Kidney (tissue), 22 donors: ENCODE measurements around the gene HSPA1B. TPM values are rescaled to one million over a fixed set of nuclear protein-coding genes. Genes with fewer than 3 reads are reported as not detected.
A peak's percentile ranks its signal among the peaks of the same experiment; 100 is the strongest.

Experiments
- DNase-seq, 5 donors: peaks; one replicate each; pipeline ENCODE4 v3.0.0-alpha.2; 2013 to 2020
- FAIRE-seq: peaks from 2 replicates; lab custom pipeline; 2012; peaks lifted over from hg19 to GRCh38; lab: Jason Lieb, UNC
- H3K27ac ChIP-seq, 2 donors: one replicate each; pipeline ENCODE4 v1.7.0; 2013; ENCODE audit warnings: low read depth in 2 of 2, low read length in 2 of 2, inconsistent platforms in 1 of 2
- H3K27me3 ChIP-seq: one replicate; pipeline ENCODE4 v1.7.1; 2013; ENCODE audit warnings: low read length, inconsistent platforms; ENCODE audit not compliant: control insufficient read depth, insufficient read depth
- H3K36me3 ChIP-seq, 3 donors: one replicate each; pipeline versions ENCODE4 v1.7.0 to v1.7.1; 2013; ENCODE audit warnings: low read length in 3 of 3, control low read depth in 1 of 3, inconsistent platforms in 1 of 3; ENCODE audit not compliant: insufficient read depth in 3 of 3, control insufficient read depth in 2 of 3
- H3K4me1 ChIP-seq, 3 donors: one replicate each; pipeline versions ENCODE4 v1.7.0 to v1.7.1; 2013; ENCODE audit warnings: low read length in 3 of 3, inconsistent platforms in 1 of 3, low read depth in 1 of 3; ENCODE audit not compliant: control insufficient read depth in 2 of 3, insufficient read depth in 2 of 3
- H3K4me3 ChIP-seq, 3 donors: one replicate each; pipeline versions ENCODE4 v1.7.0 to v1.8.1; 2013; ENCODE audit warnings: low read length in 3 of 3, control low read depth in 1 of 3, inconsistent platforms in 1 of 3
- H3K9ac ChIP-seq, 3 donors: one replicate each; pipeline versions ENCODE4 v1.7.0 to v1.7.1; 2013; ENCODE audit warnings: low read length in 3 of 3, control low read depth in 1 of 3, inconsistent platforms in 1 of 3
- H3K9me3 ChIP-seq, 3 donors: one replicate each; pipeline versions ENCODE4 v1.7.0 to v1.7.1; 2013; ENCODE audit warnings: low read length in 3 of 3, control low read depth in 1 of 3, inconsistent platforms in 1 of 3; ENCODE audit not compliant: control insufficient read depth in 2 of 3, insufficient read depth in 1 of 3
- intact Hi-C: fragments of 100-400 bp; cut with DNase I; formaldehyde crosslinking; loops from one replicate; pipeline ENCODE4 v1.11.1; 2022
- long read RNA-seq, 10 donors: library from polyadenylated mRNA in 1 of 10; unstranded in 1 of 10; transcript quantifications; one replicate each; pipeline ENCODE4 v2.0.0 and lab custom pipeline, GENCODE V29; 2021 to 2026
- polyA plus RNA-seq: library from polyadenylated mRNA; stranded (reverse); fragments of 350-450 nt; fragmentation: Illumina TruSeq; extraction: RNeasy Lipid Tissue Mini Kit (QIAGEN cat#74804); gene quantifications from one replicate; pipeline ENCODE4 v1.2.3, GENCODE V29; 2014; ENCODE audit warnings: low read depth, low replicate concordance; ENCODE audit not compliant: insufficient read depth
- total RNA-seq: library from RNA; stranded (reverse); fragmentation: NEBNext Ultra II Directional; extraction: Animal tissue kit (Norgen Biotek cat#: 25700); gene quantifications from one replicate; pipeline ENCODE4 v1.2.1, GENCODE V29; 2021
- TF ChIP-seq, protein P1 (sequence below): IDR thresholded peaks from 3 replicates; pipeline ENCODE4 v1.5.1; 2012; ENCODE audit warnings: mild to moderate bottlenecking, moderate library complexity, borderline replicate concordance; ENCODE audit not compliant: insufficient read depth; ENCODE audit errors: extremely low read depth
- donor health status: control.
- donor health status: control.
- donor health status: control.
- donor health status: control.
- donor health status: control.
- donor health status: DM: yes; HTN: yes; CAD: no.
- donor health status: Normal renal cell carcinoma (clear cell type).

The HSPA1B gene
- total RNA-seq (142 TPM), polyA plus RNA-seq (175 TPM)
- long read RNA-seq, donor 1, transcript HSPA1B-201 (1 exons, 2,521 nt) = major isoform, 55 of 55 reads
- long read RNA-seq, donor 1, partial matches to known transcripts = 0 of 55 reads
- long read RNA-seq, donor 1, other reads (novel, unspliced or antisense) = 0 of 55 reads
- long read RNA-seq, donor 2, transcript HSPA1B-201 (1 exons, 2,521 nt) = major isoform, 59 of 59 reads
- long read RNA-seq, donor 2, partial matches to known transcripts = 0 of 59 reads
- long read RNA-seq, donor 2, other reads (novel, unspliced or antisense) = 0 of 59 reads
- long read RNA-seq, donor 3, transcript HSPA1B-201 (1 exons, 2,521 nt) = major isoform, 136 of 136 reads
- long read RNA-seq, donor 3, partial matches to known transcripts = 0 of 136 reads
- long read RNA-seq, donor 3, other reads (novel, unspliced or antisense) = 0 of 136 reads
- long read RNA-seq, donor 4, transcript HSPA1B-201 (1 exons, 2,521 nt) = major isoform, 48 of 48 reads
- long read RNA-seq, donor 4, partial matches to known transcripts = 0 of 48 reads
- long read RNA-seq, donor 4, other reads (novel, unspliced or antisense) = 0 of 48 reads
- long read RNA-seq, donor 5, transcript HSPA1B-201 (1 exons, 2,521 nt) = major isoform, 9 of 9 reads
- long read RNA-seq, donor 5, partial matches to known transcripts = 0 of 9 reads
- long read RNA-seq, donor 5, other reads (novel, unspliced or antisense) = 0 of 9 reads
- long read RNA-seq, donor 6, transcript HSPA1B-201 (1 exons, 2,521 nt) = major isoform, 10 of 10 reads
- long read RNA-seq, donor 6, partial matches to known transcripts = 0 of 10 reads
- long read RNA-seq, donor 6, other reads (novel, unspliced or antisense) = 0 of 10 reads
- long read RNA-seq, donor 7, transcript HSPA1B-201 (1 exons, 2,521 nt) = major isoform, 44 of 44 reads
- long read RNA-seq, donor 7, partial matches to known transcripts = 0 of 44 reads
- long read RNA-seq, donor 7, other reads (novel, unspliced or antisense) = 0 of 44 reads
- long read RNA-seq, donor 8, transcript HSPA1B-201 (1 exons, 2,521 nt) = major isoform, 60 of 60 reads
- long read RNA-seq, donor 8, partial matches to known transcripts = 0 of 60 reads
- long read RNA-seq, donor 8, other reads (novel, unspliced or antisense) = 0 of 60 reads
- long read RNA-seq, donor 9, transcript HSPA1B-201 (1 exons, 2,521 nt) = major isoform, 28 of 28 reads
- long read RNA-seq, donor 9, partial matches to known transcripts = 0 of 28 reads
- long read RNA-seq, donor 9, other reads (novel, unspliced or antisense) = 0 of 28 reads
- long read RNA-seq, donor 10, transcript HSPA1B-201 (1 exons, 2,521 nt) = major isoform, 77 of 77 reads
- long read RNA-seq, donor 10, partial matches to known transcripts = 0 of 77 reads
- long read RNA-seq, donor 10, other reads (novel, unspliced or antisense) = 0 of 77 reads

GRCh38 chr6:31827286-31828079 is at the start of gene HSPA1B:
Gene HSPA1B, plus strand, starts transcription at chr6:31827738. Its CDS starts 213 bp downstream, at chr6:31827951.
- DNase-seq (peak; percentile 100), FAIRE-seq (peak; percentile 96)
- peak within 1 kb of the TSS; percentile 99 to 100 for H3K27ac ChIP-seq
- no peaks in the 10 kb centered on the region for H3K27me3 ChIP-seq
- TF ChIP-seq, protein P1, sequence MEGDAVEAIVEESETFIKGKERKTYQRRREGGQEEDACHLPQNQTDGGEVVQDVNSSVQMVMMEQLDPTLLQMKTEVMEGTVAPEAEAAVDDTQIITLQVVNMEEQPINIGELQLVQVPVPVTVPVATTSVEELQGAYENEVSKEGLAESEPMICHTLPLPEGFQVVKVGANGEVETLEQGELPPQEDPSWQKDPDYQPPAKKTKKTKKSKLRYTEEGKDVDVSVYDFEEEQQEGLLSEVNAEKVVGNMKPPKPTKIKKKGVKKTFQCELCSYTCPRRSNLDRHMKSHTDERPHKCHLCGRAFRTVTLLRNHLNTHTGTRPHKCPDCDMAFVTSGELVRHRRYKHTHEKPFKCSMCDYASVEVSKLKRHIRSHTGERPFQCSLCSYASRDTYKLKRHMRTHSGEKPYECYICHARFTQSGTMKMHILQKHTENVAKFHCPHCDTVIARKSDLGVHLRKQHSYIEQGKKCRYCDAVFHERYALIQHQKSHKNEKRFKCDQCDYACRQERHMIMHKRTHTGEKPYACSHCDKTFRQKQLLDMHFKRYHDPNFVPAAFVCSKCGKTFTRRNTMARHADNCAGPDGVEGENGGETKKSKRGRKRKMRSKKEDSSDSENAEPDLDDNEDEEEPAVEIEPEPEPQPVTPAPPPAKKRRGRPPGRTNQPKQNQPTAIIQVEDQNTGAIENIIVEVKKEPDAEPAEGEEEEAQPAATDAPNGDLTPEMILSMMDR = no peak
- H3K9ac ChIP-seq = peak within 1 kb of the TSS; percentile 74 to 100 (median 100)
- peak within 1 kb of the TSS; percentile 76 to 79 (median 78) for H3K4me3 ChIP-seq
- H3K9me3 ChIP-seq = no peaks in the 10 kb centered on the region
- intact Hi-C loops = no loop called here
- H3K4me1 ChIP-seq = peaks cover 5 to 17% (median 7%) of the 10 kb centered on the region in 3 donors
- H3K36me3 ChIP-seq = no peaks in the 10 kb centered on the region

DNA sequence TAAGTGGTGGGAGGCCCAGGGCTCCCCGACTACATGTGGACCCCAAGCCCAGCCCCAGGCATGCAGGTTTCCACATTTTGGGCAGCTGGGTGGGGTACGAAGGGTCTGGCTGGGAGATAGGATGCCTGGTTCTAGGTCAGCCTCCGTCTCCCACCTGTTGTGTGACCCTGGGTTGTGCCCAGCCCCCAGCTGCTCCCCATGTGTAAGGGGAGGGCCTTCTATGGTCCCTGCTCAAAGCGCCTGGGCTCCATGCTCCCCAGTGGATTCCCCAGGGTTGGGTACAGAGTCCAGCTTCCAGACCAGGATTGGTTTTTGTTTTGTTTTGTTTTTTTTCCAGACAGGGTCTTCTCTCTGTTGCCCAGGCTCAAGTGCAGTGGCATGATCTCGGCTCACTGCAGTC is 49.3 kb upstream of the HSPA1B start:
- intact Hi-C loops = no loop called here
- FAIRE-seq = no peak
- peaks cover 0 to 12% (median 9%) of the 10 kb centered on the region in 3 donors for H3K36me3 ChIP-seq
- no peak overlapping the region for H3K9ac ChIP-seq
- TF ChIP-seq, protein P1 = no peak
- no peaks in the 10 kb centered on the region for H3K9me3 ChIP-seq
- peak overlapping the region; percentile 77 to 92 for H3K27ac ChIP-seq
- H3K27me3 ChIP-seq = no peaks in the 10 kb centered on the region
- peaks cover 0 to 17% (median 0%) of the 10 kb centered on the region in 3 donors for H3K4me1 ChIP-seq
- DNase-seq = no peak
- H3K4me3 ChIP-seq = no peak overlapping the region
